B cell (primary cell): ENCODE measurements around the gene C17orf113. TPM values are rescaled to one million over a fixed set of nuclear protein-coding genes. Genes with fewer than 3 reads are reported as not detected.

ENCODE experiments used
- ATAC-seq: fragments of 200-7000 bp; cut with Tn5 transposase; one replicate; pipeline ENCODE4 v1.10.0; 2021; ENCODE audit warnings: low read depth, mild to moderate bottlenecking, moderate number of reproducible peaks, moderate library complexity
- CTCF ChIA-PET: fragments of 350-600 bp; sonication (Branson Sonifier 250); formaldehyde crosslinking; loops from one replicate; lab custom pipeline; 2021; ENCODE audit warnings: antibody characterized with exemption, inconsistent platforms; lab: Charles Lee
- POLR2A ChIA-PET: fragments of 350-600 bp; sonication (Branson Sonifier 250); formaldehyde crosslinking; loops from one replicate; lab custom pipeline; 2021; ENCODE audit warnings: antibody characterized with exemption; lab: Charles Lee
- DNase-seq: peaks from one replicate; pipeline ENCODE4 v3.0.0; 2013
- H2AFZ ChIP-seq: 2 replicates; pipeline ENCODE4 v1.6.1; 2012; ENCODE audit warnings: mild to moderate bottlenecking, low read depth, low read length; ENCODE audit not compliant: insufficient read depth, poor library complexity, severe bottlenecking
- H3K27ac ChIP-seq, 2 donors: 1 replicate in 1 of 2; 2 replicates in 1 of 2; pipeline ENCODE4 v1.5.1; 2012 to 2013; ENCODE audit warnings: low read length in 2 of 2, mild to moderate bottlenecking in 2 of 2, moderate library complexity in 1 of 2
- H3K27me3 ChIP-seq, 4 experiments: fragments of 200-600 bp in 1 of 4; sonication (generic) in 1 of 4; replicated peaks in 1 of 4; 1 replicate in 2 of 4; 2 replicates in 2 of 4; pipeline versions ENCODE4 v1.6.1 to v1.7.0; 2013 to 2016; ENCODE audit warnings: low read length in 3 of 4, mild to moderate bottlenecking in 2 of 4, mixed read lengths in 1 of 4, moderate library complexity in 1 of 4; ENCODE audit not compliant: insufficient read depth in 4 of 4, control insufficient read depth in 3 of 4; ENCODE audit errors: control extremely low read depth in 1 of 4
- H3K36me3 ChIP-seq, 2 experiments: replicated peaks in 1 of 2; 1 replicate in 1 of 2; 2 replicates in 1 of 2; pipeline versions ENCODE4 v1.6.1 to v1.7.1; 2013; ENCODE audit warnings: low read length in 1 of 2; ENCODE audit not compliant: insufficient read depth in 2 of 2, control insufficient read depth in 1 of 2; ENCODE audit errors: control extremely low read depth in 1 of 2, extremely low read depth in 1 of 2
- H3K4me1 ChIP-seq, 2 donors: fragments of 200-600 bp in 1 of 2; sonication (generic) in 1 of 2; 1 replicate in 1 of 2; 2 replicates in 1 of 2; pipeline versions ENCODE4 v1.5.1 to v1.6.1; 2013 to 2017; ENCODE audit warnings: low read length in 2 of 2; ENCODE audit not compliant: control insufficient read depth in 2 of 2, insufficient read depth in 2 of 2
- H3K4me2 ChIP-seq: replicated peaks from 2 replicates; pipeline ENCODE3; 2012; ENCODE audit warnings: mild to moderate bottlenecking, low read depth, low read length; ENCODE audit not compliant: poor library complexity, severe bottlenecking
- H3K4me3 ChIP-seq, 5 experiments: fragments of 200-600 bp in 1 of 5; sonication (generic) in 1 of 5; 1 replicate in 3 of 5; 2 replicates in 2 of 5; pipeline versions ENCODE4 v1.5.1 to v1.7.0; 2011 to 2016; ENCODE audit warnings: low read length in 4 of 5, mild to moderate bottlenecking in 4 of 5, low read depth in 2 of 5, control low read depth in 1 of 5, moderate library complexity in 1 of 5; ENCODE audit not compliant: insufficient read depth in 1 of 5; ENCODE audit errors: control extremely low read depth in 1 of 5, extremely low read depth in 1 of 5
- H3K79me2 ChIP-seq: fragments of 200-600 bp; sonication (generic); one replicate; pipeline ENCODE4 v1.6.0; 2016; ENCODE audit warnings: low read length; ENCODE audit not compliant: control insufficient read depth, insufficient read depth
- H3K9ac ChIP-seq: fragments of 200-600 bp; sonication (generic); 2 replicates; pipeline ENCODE4 v1.6.1; 2017; ENCODE audit warnings: mild to moderate bottlenecking, low read length, moderate library complexity
- H3K9me3 ChIP-seq, 3 donors: one replicate each; pipeline versions ENCODE4 v1.6.1 to v1.7.1; 2013; ENCODE audit warnings: low read length in 2 of 3; ENCODE audit not compliant: control insufficient read depth in 2 of 3, insufficient read depth in 1 of 3; ENCODE audit errors: control extremely low read depth in 1 of 3
- H4K20me1 ChIP-seq: 2 replicates; pipeline ENCODE4 v1.6.0; 2012; ENCODE audit warnings: mild to moderate bottlenecking, low read length; ENCODE audit not compliant: insufficient read depth, control insufficient read depth, poor library complexity, severe bottlenecking
- H3K27ac Mint-ChIP-seq: one replicate; pipeline ENCODE4 v1.8.0; 2021; ENCODE audit warnings: mixed read lengths
- H3K27me3 Mint-ChIP-seq: one replicate; pipeline ENCODE4 v1.8.0; 2021; ENCODE audit warnings: mixed read lengths
- H3K4me1 Mint-ChIP-seq: one replicate; pipeline ENCODE4 v1.8.0; 2021; ENCODE audit warnings: mixed read lengths
- H3K4me3 Mint-ChIP-seq: one replicate; pipeline ENCODE4 v1.8.0; 2021; ENCODE audit warnings: mixed read lengths
- H3K9me3 Mint-ChIP-seq: one replicate; pipeline ENCODE4 v1.8.0; 2022; ENCODE audit warnings: mixed read lengths; ENCODE audit not compliant: insufficient read depth
- EZH2 ChIP-seq: IDR thresholded peaks from 2 replicates; pipeline ENCODE4 v1.6.1; 2012; ENCODE audit warnings: borderline replicate concordance, low read depth, mild to moderate bottlenecking, moderate library complexity, low read length; ENCODE audit not compliant: insufficient read depth, poor library complexity, severe bottlenecking
- WGBS: methylation state at CpG from one replicate; pipeline ENCODE4 v1.1.5; 2013; ENCODE audit warnings: missing lambda C conversion rate; ENCODE audit not compliant: insufficient coverage; 5-methylcytosine and 5-hydroxymethylcytosine counted together
- intact Hi-C: fragments of 100-400 bp; cut with micrococcal nuclease; formaldehyde crosslinking; loops from one replicate; pipeline ENCODE4 v1.10.0; 2022
- polyA plus RNA-seq: library from polyadenylated mRNA; depleted of rRNA; stranded (reverse); fragments of >200 nt; gene quantifications from 2 replicates; pipeline ENCODE4 v1.2.3, GENCODE V29; 2012
- total RNA-seq, 2 donors: library from RNA; stranded (reverse); fragments of 120-200 nt in 1 of 2; gene quantifications; 1 replicate in 1 of 2; 2 replicates in 1 of 2; pipeline versions ENCODE4 v1.2.3 to v1.2.4, GENCODE V29; 2013 to 2022
- TF ChIP-seq, protein P1 (sequence below): fragments of 200-600 bp; IDR thresholded peaks from one replicate; pipeline ENCODE4 v1.8.0; 2022; ENCODE audit warnings: antibody characterized with exemption, mild to moderate bottlenecking

The C17orf113 gene
- total and polyA plus RNA-seq, 2 donors (not counting 1 experiment from before 2014, with no cell fraction given): 1.2 to 2.1 TPM

DNA sequence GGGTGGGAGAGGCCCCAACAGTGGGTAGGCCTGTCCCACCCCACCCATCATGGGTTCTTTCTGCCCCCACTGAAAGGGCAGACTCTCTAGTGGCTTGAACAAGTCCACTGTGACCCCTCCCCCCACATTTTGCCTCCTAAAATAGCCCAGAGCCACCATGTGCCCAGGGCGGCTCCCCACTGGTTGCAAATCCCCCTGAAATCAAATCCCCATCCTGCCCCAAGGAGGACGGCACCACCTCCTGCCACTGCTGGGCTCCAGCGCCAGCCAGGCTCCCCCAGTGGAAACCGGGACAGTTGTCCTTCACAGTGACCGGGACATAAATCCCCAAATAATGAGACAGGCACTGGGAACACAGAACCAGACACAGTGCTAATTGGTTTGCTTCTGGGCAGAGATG lies 27.4 kb upstream of the C17orf113 start:
- Histone ChIP-seq H3K27me3 (peaks cover 0 to 15% (median 2%) of the 10 kb centered on the region in 4 experiments), H3K4me3 (no peak overlapping the region), H2AFZ (no peak overlapping the region), H4K20me1 (no peaks in the 10 kb centered on the region), H3K9me3 (no peaks in the 10 kb centered on the region), H3K79me2 (no peaks in the 10 kb centered on the region), H3K9ac (no peak overlapping the region), H3K27ac (no peak overlapping the region), H3K4me1 (peaks cover 2 to 3% of the 10 kb centered on the region in 2 donors), H3K36me3 (no peaks in the 10 kb centered on the region), H3K4me2 (no peak overlapping the region)
- ChIA-PET CTCF (no interaction called here), POLR2A (no interaction called here)
- no peak for DNase-seq
- H3K4me3 Mint-ChIP-seq: no peak overlapping the region
- H3K27me3 Mint-ChIP-seq: peaks cover 6% of the 10 kb centered on the region
- ATAC-seq: no peak
- TF ChIP-seq EZH2: no peak
- 97% methylated on average over 5 of the region's 5 CpGs for WGBS
- intact Hi-C loops: no loop called here
- no peaks in the 10 kb centered on the region for H3K9me3 Mint-ChIP-seq
- H3K27ac Mint-ChIP-seq: no peak overlapping the region
- peaks cover 3% of the 10 kb centered on the region for H3K4me1 Mint-ChIP-seq

DNA sequence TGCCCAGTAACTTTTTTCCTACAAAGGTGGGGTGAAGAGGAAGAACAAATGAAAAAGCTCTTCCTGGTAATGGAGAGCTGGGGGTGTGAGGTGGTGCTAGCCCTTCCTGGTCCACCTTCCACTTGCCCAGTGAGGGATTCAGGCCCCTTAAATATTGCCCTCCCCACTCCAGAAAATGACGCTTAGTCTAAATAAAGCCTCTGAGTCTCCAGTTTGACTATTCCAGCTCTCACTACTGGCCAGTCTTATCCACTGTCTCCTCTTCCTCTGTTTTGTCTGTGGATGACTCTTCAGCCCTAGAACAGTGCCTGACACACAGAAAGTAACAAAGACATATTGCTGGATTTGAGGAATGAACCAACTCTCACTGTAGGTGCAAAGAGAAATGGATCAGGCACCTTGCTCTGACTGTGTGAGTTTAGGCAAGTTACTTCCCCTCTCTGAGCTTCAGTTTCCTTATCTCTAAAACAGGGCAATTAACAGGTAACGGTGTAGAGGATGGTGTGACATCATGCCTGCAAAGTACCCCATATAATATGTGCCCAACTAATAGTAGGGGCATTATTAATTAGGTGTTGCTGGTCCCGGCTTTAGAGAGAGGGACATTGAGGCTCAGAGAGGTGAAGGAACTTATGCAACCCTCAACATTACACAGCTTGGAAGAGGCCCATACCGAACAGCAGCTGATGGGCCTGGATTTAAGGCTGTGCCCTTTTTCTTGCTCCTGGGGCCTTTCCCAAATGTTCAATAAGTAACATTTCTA lies 26.6 kb upstream of the C17orf113 start:
- Mint-ChIP-seq H3K27me3 (peaks cover 6% of the 10 kb centered on the region), H3K27ac (no peak overlapping the region), H3K4me3 (no peak overlapping the region), H3K9me3 (no peaks in the 10 kb centered on the region), H3K4me1 (peaks cover 6% of the 10 kb centered on the region)
- H3K4me1 ChIP-seq: peaks cover 9 to 10% of the 10 kb centered on the region in 2 donors
- no peak overlapping the region for H3K4me3 ChIP-seq
- no peaks in the 10 kb centered on the region for H3K79me2 ChIP-seq
- H3K9me3 ChIP-seq: no peaks in the 10 kb centered on the region
- no peak for TF ChIP-seq EZH2
- TF ChIP-seq, protein P1, sequence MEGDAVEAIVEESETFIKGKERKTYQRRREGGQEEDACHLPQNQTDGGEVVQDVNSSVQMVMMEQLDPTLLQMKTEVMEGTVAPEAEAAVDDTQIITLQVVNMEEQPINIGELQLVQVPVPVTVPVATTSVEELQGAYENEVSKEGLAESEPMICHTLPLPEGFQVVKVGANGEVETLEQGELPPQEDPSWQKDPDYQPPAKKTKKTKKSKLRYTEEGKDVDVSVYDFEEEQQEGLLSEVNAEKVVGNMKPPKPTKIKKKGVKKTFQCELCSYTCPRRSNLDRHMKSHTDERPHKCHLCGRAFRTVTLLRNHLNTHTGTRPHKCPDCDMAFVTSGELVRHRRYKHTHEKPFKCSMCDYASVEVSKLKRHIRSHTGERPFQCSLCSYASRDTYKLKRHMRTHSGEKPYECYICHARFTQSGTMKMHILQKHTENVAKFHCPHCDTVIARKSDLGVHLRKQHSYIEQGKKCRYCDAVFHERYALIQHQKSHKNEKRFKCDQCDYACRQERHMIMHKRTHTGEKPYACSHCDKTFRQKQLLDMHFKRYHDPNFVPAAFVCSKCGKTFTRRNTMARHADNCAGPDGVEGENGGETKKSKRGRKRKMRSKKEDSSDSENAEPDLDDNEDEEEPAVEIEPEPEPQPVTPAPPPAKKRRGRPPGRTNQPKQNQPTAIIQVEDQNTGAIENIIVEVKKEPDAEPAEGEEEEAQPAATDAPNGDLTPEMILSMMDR: no peak
- intact Hi-C loops: no loop called here
- no peaks in the 10 kb centered on the region for H3K36me3 ChIP-seq
- H3K4me2 ChIP-seq: no peak overlapping the region
- ChIA-PET CTCF (interaction anchor here (0.6 to 1.2 kb wide), 3 partner anchors 9 to 47 kb away, joined by 3 to 8 read pairs (median 4); no protein-coding TSS in a partner anchor), POLR2A (interaction anchor here (1.2 kb wide), 1 partner anchor 110 kb away, joined by 6 read pairs; the partner anchor contains the start of gene CNP)
- ATAC-seq (no peak), DNase-seq (no peak)
- H3K9ac ChIP-seq: no peak overlapping the region
- H2AFZ ChIP-seq: no peak overlapping the region
- no peaks in the 10 kb centered on the region for H4K20me1 ChIP-seq
- no peak overlapping the region for H3K27ac ChIP-seq
- 100% methylated on average over 1 of the region's 4 CpGs for WGBS
- H3K27me3 ChIP-seq: peaks cover 0 to 22% (median 6%) of the 10 kb centered on the region in 4 experiments
